Activated T-cell treated with anti-CD3 and anti-CD28 coated beads for 48 hours (primary cell): ENCODE measurements around the gene ABCB9.
"Not testable (repeated sequence)": the region's sequence is repeated elsewhere in the genome, so short reads cannot be mapped to it uniquely, and the experiment has no call there.

Experiments
- DNase-seq: peaks from one replicate; pipeline ENCODE4 v3.0.0-alpha.2; 2020; ENCODE audit warnings: low read depth

ABCB9 gene

GRCh38 chr12:122935318-122935717 lies 30.9 kb downstream of the ABCB9 start:
- DNase-seq: no peak

- DNase-seq: no peak
Measured at GRCh38 chr12:122934722-122935121, 31.5 kb downstream of the ABCB9 start.

- no peak for DNase-seq
Measured at GRCh38 chr12:122932207-122932606, 34.1 kb downstream of the ABCB9 start.

- DNase-seq: no peak
Measured at GRCh38 chr12:122929812-122930211, 36.5 kb downstream of the ABCB9 start.

- DNase-seq: no peak
Measured at GRCh38 chr12:122929148-122929538, 37.1 kb downstream of the ABCB9 start.

- DNase-seq: no peak
Measured at GRCh38 chr12:122928404-122929147, 37.7 kb downstream of the ABCB9 start.

- no peak for DNase-seq
Measured at GRCh38 chr12:122927756-122928403, 38.4 kb downstream of the ABCB9 start.

- DNase-seq: no peak
Measured at GRCh38 chr12:122921917-122922316, 44.3 kb downstream of the ABCB9 start.

GRCh38 chr12:122920687-122921086 lies 45.6 kb downstream of the ABCB9 start:
- no peak for DNase-seq

GRCh38 chr12:122918827-122919226 lies 47.4 kb downstream of the ABCB9 start:
- DNase-seq: no peak

GRCh38 chr12:122917507-122918121 lies 48.6 kb downstream of the ABCB9 start:
- no peak for DNase-seq

- no peak for DNase-seq
Measured at GRCh38 chr12:122909442-122910288, 56.6 kb downstream of the ABCB9 start.

- DNase-seq: no peak
Measured at GRCh38 chr12:122908915-122909314, 57.3 kb downstream of the ABCB9 start.

GRCh38 chr12:122905258-122905657 lies 61.0 kb downstream of the ABCB9 start:
- not testable (repeated sequence) for DNase-seq

- DNase-seq: no peak
Measured at GRCh38 chr12:122903693-122904034, 62.6 kb downstream of the ABCB9 start.

- no peak for DNase-seq
Measured at GRCh38 chr12:122902854-122903692, 63.2 kb downstream of the ABCB9 start.

- DNase-seq: no peak
Measured at GRCh38 chr12:122899887-122900286, 66.4 kb downstream of the ABCB9 start.

- no peak for DNase-seq
Measured at GRCh38 chr12:122896662-122897061, 69.6 kb downstream of the ABCB9 start.

- peak; percentile 83 for DNase-seq
Measured at GRCh38 chr12:122895704-122896636, 70.3 kb downstream of the ABCB9 start, which contains the start of gene VPS37B. VPS37B (minus strand) TSS chr12:122896124; CDS start chr12:122896062, 62 bp downstream.

GRCh38 chr12:122895320-122895703 lies 71.0 kb downstream of the ABCB9 start:
- no peak for DNase-seq
